H1 (cell line): Measurements from ENCODE around the gene ASXL2.

Experiments
- EP300 ChIP-seq, 2 experiments: IDR thresholded peaks; 1 replicate in 1 of 2; 2 replicates in 1 of 2; pipeline ENCODE4 v1.6.1; 2011 to 2012; ENCODE audit warnings: low read depth in 2 of 2, low read length in 2 of 2, mild to moderate bottlenecking in 2 of 2, borderline replicate concordance in 1 of 2, inconsistent platforms in 1 of 2, moderate library complexity in 1 of 2
- JUN ChIP-seq: IDR thresholded peaks from 2 replicates; pipeline ENCODE4 v1.6.1; 2011; ENCODE audit warnings: low read depth, mild to moderate bottlenecking, improper control_type of control experiment, low read length
- POLR2A ChIP-seq, 2 experiments: IDR thresholded peaks; 1 replicate in 1 of 2; 2 replicates in 1 of 2; pipeline ENCODE4 v1.6.1; 2011; ENCODE audit warnings: low read depth in 2 of 2, low read length in 2 of 2, mild to moderate bottlenecking in 2 of 2; ENCODE audit errors: control extremely low read depth in 1 of 2
- POLR2AphosphoS5 ChIP-seq: IDR thresholded peaks from 2 replicates; pipeline ENCODE4 v1.6.1; 2011; ENCODE audit warnings: low read depth, low read length
- RBBP5 ChIP-seq: IDR thresholded peaks from 2 replicates; pipeline ENCODE4 v1.7.1; 2012; ENCODE audit warnings: low read depth, mild to moderate bottlenecking, inconsistent platforms, low read length, moderate library complexity, borderline replicate concordance
- RFX5 ChIP-seq: IDR thresholded peaks from 2 replicates; pipeline ENCODE4 v1.6.1; 2011; ENCODE audit warnings: low read depth, low read length, improper control_type of control experiment, borderline replicate concordance
- RNF2 ChIP-seq: fragments of 200-900, 300-1000 bp; sonication (generic); IDR thresholded peaks from 2 replicates; pipeline ENCODE4 v1.7.1; 2016; ENCODE audit warnings: borderline replicate concordance, low read depth, mild to moderate bottlenecking, antibody characterized with exemption, low read length; ENCODE audit not compliant: poor library complexity, severe bottlenecking; ENCODE audit errors: missing control alignments
- SP2 ChIP-seq: IDR thresholded peaks from 2 replicates; pipeline ENCODE4 v1.6.1; 2012; ENCODE audit warnings: mild to moderate bottlenecking, low read length, inconsistent platforms
- SRF ChIP-seq: IDR thresholded peaks from 2 replicates; pipeline ENCODE4 v1.6.1; 2011; ENCODE audit warnings: mild to moderate bottlenecking, low read depth, low read length, moderate library complexity
- TF ChIP-seq, protein P1 (sequence below), 3 experiments: IDR thresholded peaks; 1 replicate in 2 of 3; 2 replicates in 1 of 3; pipeline versions ENCODE4 v1.5.1 to v1.6.1; 2011; ENCODE audit warnings: low read length in 3 of 3, mild to moderate bottlenecking in 3 of 3, inconsistent platforms in 2 of 3, low read depth in 1 of 3, moderate library complexity in 1 of 3; ENCODE audit not compliant: insufficient read depth in 1 of 3; ENCODE audit errors: control extremely low read depth in 1 of 3
- TF ChIP-seq, protein P2 (sequence below): IDR thresholded peaks from 2 replicates; pipeline ENCODE4 v1.6.1; 2011; ENCODE audit warnings: low read depth, mild to moderate bottlenecking, low read length; ENCODE audit not compliant: insufficient read depth

GRCh38 chr2:25903216-25903776 lies 25.0 kb upstream of the ASXL2 start:
- TF ChIP-seq POLR2AphosphoS5 (no peak), EP300 (IDR thresholded peaks at IDR 0.05; ENCODE audit: borderline replicate concordance in 1 of 2, low read depth in 2 of 2, low read length in 2 of 2) (no peak), SRF (no peak), SP2 (no peak), JUN (no peak), POLR2A (IDR thresholded peaks at IDR 0.05; ENCODE audit: control extremely low read depth in 1 of 2, low read depth in 2 of 2, low read length in 2 of 2) (no peak), RNF2 (no peak), RBBP5 (no peak), RFX5 (no peak)
- TF ChIP-seq, protein P1, sequence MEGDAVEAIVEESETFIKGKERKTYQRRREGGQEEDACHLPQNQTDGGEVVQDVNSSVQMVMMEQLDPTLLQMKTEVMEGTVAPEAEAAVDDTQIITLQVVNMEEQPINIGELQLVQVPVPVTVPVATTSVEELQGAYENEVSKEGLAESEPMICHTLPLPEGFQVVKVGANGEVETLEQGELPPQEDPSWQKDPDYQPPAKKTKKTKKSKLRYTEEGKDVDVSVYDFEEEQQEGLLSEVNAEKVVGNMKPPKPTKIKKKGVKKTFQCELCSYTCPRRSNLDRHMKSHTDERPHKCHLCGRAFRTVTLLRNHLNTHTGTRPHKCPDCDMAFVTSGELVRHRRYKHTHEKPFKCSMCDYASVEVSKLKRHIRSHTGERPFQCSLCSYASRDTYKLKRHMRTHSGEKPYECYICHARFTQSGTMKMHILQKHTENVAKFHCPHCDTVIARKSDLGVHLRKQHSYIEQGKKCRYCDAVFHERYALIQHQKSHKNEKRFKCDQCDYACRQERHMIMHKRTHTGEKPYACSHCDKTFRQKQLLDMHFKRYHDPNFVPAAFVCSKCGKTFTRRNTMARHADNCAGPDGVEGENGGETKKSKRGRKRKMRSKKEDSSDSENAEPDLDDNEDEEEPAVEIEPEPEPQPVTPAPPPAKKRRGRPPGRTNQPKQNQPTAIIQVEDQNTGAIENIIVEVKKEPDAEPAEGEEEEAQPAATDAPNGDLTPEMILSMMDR (IDR thresholded peaks at IDR 0.05; ENCODE audit: control extremely low read depth in 1 of 3, insufficient read depth in 1 of 3, low read depth in 1 of 3, low read length in 3 of 3) = no peak
- TF ChIP-seq, protein P2, sequence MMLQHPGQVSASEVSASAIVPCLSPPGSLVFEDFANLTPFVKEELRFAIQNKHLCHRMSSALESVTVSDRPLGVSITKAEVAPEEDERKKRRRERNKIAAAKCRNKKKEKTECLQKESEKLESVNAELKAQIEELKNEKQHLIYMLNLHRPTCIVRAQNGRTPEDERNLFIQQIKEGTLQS = no peak
